Suppressor macrophage treated with lipopolysaccharide for 1 hour (primary cell): Measurements from ENCODE around the gene TIMM17A.
"Not testable (repeated sequence)": the region's sequence is repeated elsewhere in the genome, so short reads cannot be mapped to it uniquely, and the experiment has no call there.

ENCODE experiments used
- DNase-seq, 3 donors: peaks; one replicate each; pipeline ENCODE4 v3.0.0-alpha.2; 2020 to 2022

TIMM17A gene

GRCh38 chr1:202016811-202017748 lies 61.8 kb downstream of the TIMM17A start:
- no peak for DNase-seq

- DNase-seq = no peak
These were observed 62.6 kb downstream of the TIMM17A start for GRCh38 chr1:202017749-202018467.

GRCh38 chr1:202018468-202019234 lies 63.3 kb downstream of the TIMM17A start:
- DNase-seq = no peak

GRCh38 chr1:202019235-202019558 lies 63.9 kb downstream of the TIMM17A start:
- not testable (repeated sequence) for DNase-seq
